Epithelial cell of proximal tubule (primary cell): Measurements from ENCODE around the gene KHK. TPM values are rescaled to one million over a fixed set of nuclear protein-coding genes. Genes with fewer than 3 reads are reported as not detected.

Experiments used
- DNase-seq: peaks from one replicate; pipeline ENCODE4 v3.0.0-alpha.2; 2011; ENCODE audit warnings: low read depth
- H3K4me3 ChIP-seq: 2 replicates; pipeline ENCODE4 v1.5.1; 2011; ENCODE audit warnings: low read depth, mild to moderate bottlenecking, low read length
- CTCF ChIP-seq: conservative IDR thresholded peaks from 2 replicates; pipeline ENCODE4 v1.5.1; 2012; ENCODE audit warnings: low read depth, mild to moderate bottlenecking, low read length
- total RNA-seq: library from RNA; depleted of rRNA; stranded (reverse); fragments of >200 nt; gene quantifications from 2 replicates; pipeline ENCODE4 v1.2.3, GENCODE V29; 2015

Gene KHK
- total RNA-seq, 1 donor from 2014 or later = 6.1 TPM

- DNase-seq = no peak
- no peak overlapping the region for H3K4me3 ChIP-seq
- TF ChIP-seq CTCF = no peak
These were observed 39.7 kb downstream of the KHK start for GRCh38 chr2:27126252-27126710.

- TF ChIP-seq CTCF = no peak
- no peak overlapping the region for H3K4me3 ChIP-seq
- DNase-seq = no peak
These were observed 41.5 kb downstream of the KHK start for GRCh38 chr2:27127883-27128667.

GRCh38 chr2:27128668-27129571 is 42.3 kb downstream of the KHK start:
- H3K4me3 ChIP-seq = no peak overlapping the region
- DNase-seq = no peak
- TF ChIP-seq CTCF = no peak

DNA sequence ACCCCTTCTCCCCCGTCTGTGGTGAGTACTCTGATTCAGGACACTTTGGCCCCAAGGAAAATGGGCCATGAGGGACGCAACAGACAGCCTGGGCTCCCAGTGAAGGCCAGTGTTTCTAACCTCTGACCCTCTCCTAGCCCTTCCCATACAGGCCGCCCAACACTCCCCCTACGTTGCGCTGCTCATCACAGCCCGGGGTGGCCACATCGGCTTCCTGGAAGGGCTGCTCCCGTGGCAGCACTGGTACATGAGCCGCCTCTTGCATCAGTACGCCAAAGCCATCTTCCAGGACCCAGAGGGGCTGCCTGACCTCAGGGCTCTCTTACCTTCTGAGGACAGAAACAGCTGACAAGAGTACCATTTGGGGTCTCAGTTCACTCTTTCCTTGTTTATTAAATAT is 43.8 kb downstream of the KHK start:
- no peak for DNase-seq
- no peak overlapping the region for H3K4me3 ChIP-seq
- no peak for TF ChIP-seq CTCF

GRCh38 chr2:27131429-27131828 is 44.9 kb downstream of the KHK start:
- no peak for TF ChIP-seq CTCF
- no peak overlapping the region for H3K4me3 ChIP-seq
- no peak for DNase-seq

DNA sequence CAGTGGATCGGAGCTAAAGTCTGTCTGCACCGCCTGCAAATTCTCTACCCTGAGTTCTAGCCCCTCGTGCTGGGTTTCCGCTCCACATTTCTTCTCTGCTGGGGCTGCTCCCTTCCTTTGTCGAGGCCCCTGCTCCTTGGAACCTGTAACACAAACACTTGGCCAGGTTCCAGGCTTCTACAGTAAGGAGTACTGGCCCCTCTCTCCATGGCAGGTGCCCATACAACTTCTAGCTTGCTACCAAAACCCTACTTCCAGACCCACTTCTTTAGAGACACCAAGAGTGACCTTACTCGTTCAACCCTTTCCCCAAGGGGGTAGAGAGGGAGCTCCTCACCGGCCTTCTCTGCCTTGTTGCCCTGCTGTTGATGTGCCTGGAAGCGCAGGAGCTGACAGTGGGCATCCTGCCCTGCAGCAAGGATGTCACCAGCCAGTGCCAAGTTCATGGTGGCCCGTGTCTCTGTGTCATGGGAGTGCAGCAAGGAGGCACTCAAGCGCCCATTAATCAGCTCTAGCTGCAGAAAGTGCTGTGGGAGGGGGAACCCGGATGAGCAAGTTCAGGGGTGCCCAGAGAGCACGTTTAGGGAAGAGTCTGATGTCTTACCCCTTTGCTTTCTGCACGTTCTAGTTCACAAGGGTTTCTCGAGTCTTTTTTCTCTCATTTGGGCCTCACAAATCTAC is 46.8 kb downstream of the KHK start:
- peak overlapping the region; percentile 75 for H3K4me3 ChIP-seq
- no peak for TF ChIP-seq CTCF
- DNase-seq = no peak
